Measurements from ENCODE around the gene RUFY2.
"Not testable (repeated sequence)": the region's sequence is repeated elsewhere in the genome, so short reads cannot be mapped to it uniquely, and the experiment has no call there.

The RUFY2 gene

DNA sequence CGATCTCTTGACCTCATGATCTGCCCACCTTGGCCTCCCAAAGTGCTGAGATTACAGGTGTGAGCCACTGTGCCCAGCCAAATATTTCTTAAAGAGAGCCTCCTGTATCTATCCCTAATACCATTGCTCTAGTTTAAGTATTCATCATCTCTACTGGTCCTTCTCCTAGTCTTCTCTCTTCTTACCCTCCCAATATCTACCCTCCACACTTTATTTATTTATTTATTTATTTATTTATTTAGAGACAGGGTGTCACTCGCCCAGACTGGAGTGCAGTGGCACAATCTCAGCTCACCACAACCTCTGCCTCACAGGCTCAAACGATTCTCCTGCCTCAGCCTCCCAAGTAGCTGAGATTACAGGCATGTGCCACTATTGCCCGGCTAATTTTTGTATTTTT is 82.7 kb downstream of the RUFY2 start:
- not testable (repeated sequence) for DNase-seq

DNA sequence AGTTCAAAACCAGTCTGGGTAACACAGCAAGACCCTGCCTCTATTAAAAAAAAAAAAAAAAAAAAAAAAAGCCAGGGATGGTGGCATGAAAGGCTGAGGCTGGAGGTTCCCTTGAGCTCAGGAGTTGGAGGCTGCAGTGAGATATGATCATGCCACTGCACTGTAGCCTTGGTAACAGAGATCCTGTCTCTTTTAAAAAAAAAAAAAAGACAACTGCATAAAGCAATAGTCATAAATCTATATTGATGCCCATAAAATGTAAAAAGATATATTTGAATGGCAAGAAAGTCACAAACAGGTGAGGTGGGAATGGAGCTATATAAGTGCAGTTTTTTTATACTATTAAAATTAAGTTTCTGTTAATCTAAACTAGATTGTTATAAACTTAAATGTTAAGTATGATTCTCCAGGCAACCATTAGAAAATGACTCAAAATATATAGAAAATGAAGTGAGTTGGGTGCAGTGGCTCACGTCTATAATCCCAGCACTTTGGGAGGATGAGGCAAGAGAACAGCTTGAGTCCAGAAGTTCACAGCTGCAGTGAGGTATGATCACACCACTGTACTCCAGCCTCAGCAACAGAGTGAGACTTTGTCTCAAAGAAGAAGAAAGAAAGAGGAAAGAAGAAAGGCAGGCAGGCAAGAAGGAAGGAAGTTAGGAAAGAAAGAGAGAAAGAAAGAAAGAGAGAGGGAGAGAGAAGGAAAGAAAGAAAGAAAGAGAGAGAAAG is 88.6 kb downstream of the RUFY2 start:
- DNase-seq = no peak

- DNase-seq = no peak
These were observed 91.5 kb downstream of the RUFY2 start for GRCh38 chr10:68315582-68315981.

DNA sequence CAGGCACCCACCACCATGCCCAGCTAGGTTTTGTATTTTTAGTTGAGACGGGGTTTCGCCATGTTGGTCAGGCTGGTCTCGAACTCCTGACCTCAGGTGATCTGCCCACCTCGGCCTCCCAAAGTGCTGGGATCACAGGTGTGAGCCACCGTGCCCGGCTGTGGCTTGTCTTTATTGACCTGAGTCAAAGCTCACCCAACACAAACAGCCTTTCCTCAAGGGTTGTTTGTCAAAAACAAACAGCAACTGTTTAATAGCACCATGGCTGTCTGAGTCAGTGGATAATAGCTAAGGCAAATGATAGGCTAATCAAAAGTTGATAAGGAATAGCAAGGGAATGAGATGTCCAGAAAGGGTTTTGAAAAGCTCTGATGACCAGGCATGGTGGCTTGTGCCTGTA is 92.1 kb downstream of the RUFY2 start:
- DNase-seq = not testable (repeated sequence)

GRCh38 chr10:68310531-68310930 is 96.5 kb downstream of the RUFY2 start:
- DNase-seq = no peak

DNA sequence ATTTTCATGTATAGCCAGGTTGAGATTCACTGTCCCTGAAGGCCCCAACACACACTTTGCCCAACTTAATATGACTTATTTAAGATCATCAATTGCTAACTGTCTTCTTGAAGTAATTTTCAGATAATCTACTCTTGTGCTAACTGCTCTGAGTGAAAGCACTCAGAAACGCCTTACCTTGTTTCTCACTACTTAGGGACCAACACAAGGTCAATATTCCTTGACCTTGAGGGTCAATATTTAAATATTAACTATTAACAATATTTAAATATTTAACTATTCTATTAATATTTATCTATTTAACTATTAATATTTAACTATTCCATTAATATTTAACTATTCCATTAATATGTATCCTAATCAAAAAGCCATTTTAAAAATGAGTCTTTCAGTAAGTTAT is 101.2 kb downstream of the RUFY2 start:
- no peak for DNase-seq

GRCh38 chr10:68303849-68304412 is 103.1 kb downstream of the RUFY2 start:
- DNase-seq = no peak

- DNase-seq = no peak
These were observed 104.2 kb downstream of the RUFY2 start for GRCh38 chr10:68302871-68303270.

- DNase-seq = no peak
These were observed 104.6 kb downstream of the RUFY2 start for GRCh38 chr10:68302503-68302823.

- DNase-seq = no peak
These were observed 105.1 kb downstream of the RUFY2 start for GRCh38 chr10:68301790-68302502.

GRCh38 chr10:68301301-68301700 is 105.8 kb downstream of the RUFY2 start:
- DNase-seq = no peak

GRCh38 chr10:68296843-68297663 is 110.0 kb downstream of the RUFY2 start:
- DNase-seq = no peak

All from 8988T (cell line).